8988T (cell line): ENCODE results near the gene ELK1.

Source experiments
- DNase-seq: peaks from one replicate; pipeline ENCODE4 v3.0.0; 2011

ELK1 gene

DNA sequence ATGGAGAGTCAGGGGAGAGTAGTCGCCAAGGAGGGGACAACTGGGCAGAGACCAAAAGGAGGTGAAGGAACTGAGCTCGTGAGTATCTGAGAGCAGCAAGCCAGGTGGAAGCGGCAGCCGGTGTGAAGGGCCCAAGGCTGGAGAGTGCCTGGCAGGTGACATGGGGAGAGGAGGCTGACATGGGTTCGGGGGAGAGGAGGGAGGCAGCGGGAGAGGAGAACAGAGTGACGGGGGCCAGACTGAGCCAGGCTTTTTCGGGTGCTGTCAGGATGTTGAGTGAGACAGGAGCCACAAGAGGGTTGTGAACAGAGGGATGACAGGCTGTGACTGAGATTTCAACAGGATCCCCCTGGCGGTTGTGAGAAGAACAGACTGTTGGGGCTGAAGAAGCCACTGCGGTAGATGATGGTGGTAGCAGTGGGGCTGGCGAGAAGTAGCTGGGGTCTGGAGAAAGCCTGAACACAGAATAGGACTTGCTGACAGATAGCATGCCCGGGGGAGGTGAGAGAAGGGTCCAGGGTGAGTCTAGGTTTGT lies 5.7 kb downstream of the ELK1 start:
- DNase-seq = no peak

- no peak for DNase-seq
Measured at GRCh38 chrX:47643926-47644325, 6.4 kb downstream of the ELK1 start.

- no peak for DNase-seq
Measured at GRCh38 chrX:47638816-47639215, 11.5 kb downstream of the ELK1 start.

GRCh38 chrX:47637546-47638195 lies 12.7 kb downstream of the ELK1 start:
- no peak for DNase-seq

- DNase-seq = no peak
Measured at GRCh38 chrX:47634871-47635575, 15.3 kb downstream of the ELK1 start.

- no peak for DNase-seq
Measured at GRCh38 chrX:47633689-47634590, 16.4 kb downstream of the ELK1 start.

GRCh38 chrX:47632666-47633065 lies 17.7 kb downstream of the ELK1 start:
- no peak for DNase-seq

DNA sequence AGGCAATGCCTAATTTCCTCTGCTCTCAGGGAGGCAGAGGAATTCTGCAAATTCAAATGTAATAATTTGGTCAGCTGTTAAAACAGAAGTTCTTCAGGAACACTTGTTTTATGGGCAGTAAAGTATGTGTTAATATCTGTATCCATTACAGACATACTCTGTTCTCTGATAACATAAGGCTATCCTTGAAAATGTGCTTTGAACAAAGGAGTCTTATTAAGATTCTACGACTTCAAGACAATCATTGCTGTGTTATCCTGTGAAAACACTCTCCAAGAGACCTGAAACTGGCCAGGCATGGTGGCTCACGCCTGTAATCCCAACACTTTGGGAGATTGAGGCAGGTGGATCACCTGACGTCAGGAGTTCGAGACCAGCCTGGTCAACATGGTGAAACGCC lies 18.7 kb downstream of the ELK1 start:
- no peak for DNase-seq

GRCh38 chrX:47629419-47630200 lies 20.8 kb downstream of the ELK1 start, which contains the start of gene CFP:
Gene CFP (minus strand): TSS chrX:47629930. CDS start chrX:47629844, 86 bp downstream.
- DNase-seq = no peak

DNA sequence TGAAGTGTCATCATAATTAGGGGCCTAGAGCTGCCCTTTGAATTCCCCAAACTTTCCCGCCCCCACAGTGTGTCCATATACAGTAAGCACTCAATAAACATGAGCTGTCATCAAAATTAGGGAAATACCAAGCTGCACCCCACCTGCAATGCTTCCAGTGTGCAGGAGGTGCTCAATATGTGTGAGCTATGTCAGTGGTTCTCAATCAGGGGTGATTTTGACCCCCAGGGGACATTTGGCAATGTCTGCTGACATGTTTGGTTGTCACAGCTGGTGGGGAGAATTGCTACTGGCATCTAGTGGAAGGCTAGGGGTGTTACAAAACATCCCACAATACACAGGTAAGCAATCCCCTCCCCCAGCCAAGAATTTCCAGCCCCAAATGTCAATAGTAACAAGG lies 21.4 kb downstream of the ELK1 start:
- no peak for DNase-seq

- DNase-seq = no peak
Measured at GRCh38 chrX:47625365-47625764, 25.0 kb downstream of the ELK1 start.

DNA sequence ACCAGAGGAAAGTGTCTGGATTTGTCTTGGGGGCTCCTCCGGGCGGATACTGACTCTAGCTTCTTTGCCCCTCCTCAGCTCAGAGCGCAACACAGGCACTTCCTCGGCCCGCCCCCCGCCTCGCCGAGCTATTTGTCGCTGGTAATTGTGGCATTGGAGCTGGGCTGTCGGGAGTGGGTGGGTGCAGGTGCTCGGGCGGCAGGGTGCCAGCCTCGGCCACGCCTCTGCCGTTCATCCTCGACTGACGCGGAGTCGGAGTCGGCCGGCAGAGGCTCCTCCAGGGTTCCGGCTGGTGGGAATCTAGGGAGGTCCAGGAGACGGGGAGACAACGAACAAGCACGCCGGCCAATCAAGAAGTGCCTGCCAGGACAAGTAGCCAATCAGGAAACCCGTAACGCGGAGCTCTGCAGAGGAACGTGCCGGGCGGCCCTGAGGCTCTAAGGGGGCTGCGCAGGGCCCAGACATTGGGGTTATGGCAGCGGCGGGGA lies 26.8 kb downstream of the ELK1 start:
- peak; percentile 93 for DNase-seq

DNA sequence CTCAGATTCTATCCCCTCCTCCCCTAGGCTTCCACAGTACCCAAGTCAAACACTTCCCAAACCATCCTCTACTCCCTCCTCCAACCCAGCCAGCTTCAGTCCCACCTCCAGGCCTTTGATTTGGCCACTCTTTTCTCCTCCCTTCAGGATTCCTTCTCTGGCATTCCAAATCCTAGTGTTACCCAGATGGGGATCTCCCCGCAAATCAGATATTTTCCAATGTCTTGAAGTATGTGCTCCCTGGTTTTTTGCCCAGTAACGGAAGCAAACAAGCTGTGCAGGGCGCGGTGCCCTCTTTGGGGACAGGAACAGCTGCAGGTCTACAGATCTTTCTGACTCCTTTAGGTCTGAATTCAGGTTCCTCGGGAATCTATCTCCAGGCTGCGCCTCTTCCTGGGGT lies 28.5 kb downstream of the ELK1 start:
- DNase-seq = no peak

GRCh38 chrX:47620303-47620685 lies 30.1 kb downstream of the ELK1 start:
- DNase-seq = no peak

- DNase-seq = no peak
Measured at GRCh38 chrX:47619486-47620302, 30.7 kb downstream of the ELK1 start, which contains the start of gene SYN1. Gene SYN1 (minus strand): TSS chrX:47619857. CDS start chrX:47619728, 129 bp downstream.

DNA sequence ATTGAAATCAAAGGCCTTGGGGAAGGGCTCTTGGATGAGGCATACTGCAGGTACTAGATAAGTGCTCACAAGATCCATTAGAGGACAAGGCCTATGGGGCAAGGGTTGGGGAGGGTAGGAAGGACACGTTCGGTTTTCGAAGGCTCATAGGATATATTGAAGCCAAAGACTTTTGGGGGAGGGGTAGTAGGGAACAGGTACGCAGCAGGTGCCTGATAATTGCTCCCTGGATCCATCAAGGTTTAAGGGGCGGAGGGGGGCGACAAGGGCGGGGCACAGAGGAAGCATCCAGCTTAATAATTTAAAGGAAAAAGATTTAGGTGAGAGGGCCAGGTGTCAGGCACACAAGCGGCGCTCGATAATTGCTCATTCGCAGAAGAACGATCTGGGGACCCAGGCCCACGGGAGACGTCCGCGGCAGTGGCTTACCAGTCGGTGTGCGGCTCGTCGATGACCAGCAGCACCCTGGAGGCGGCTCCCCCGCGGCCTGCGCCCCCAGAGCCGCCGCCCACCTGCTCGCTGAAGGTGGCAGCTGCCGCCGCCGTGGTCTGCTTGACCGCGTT lies 31.4 kb downstream of the ELK1 start:
- no peak for DNase-seq

GRCh38 chrX:47614618-47615017 lies 35.7 kb downstream of the ELK1 start:
- no peak for DNase-seq

- no peak for DNase-seq
Measured at GRCh38 chrX:47613082-47613481, 37.3 kb downstream of the ELK1 start.

DNA sequence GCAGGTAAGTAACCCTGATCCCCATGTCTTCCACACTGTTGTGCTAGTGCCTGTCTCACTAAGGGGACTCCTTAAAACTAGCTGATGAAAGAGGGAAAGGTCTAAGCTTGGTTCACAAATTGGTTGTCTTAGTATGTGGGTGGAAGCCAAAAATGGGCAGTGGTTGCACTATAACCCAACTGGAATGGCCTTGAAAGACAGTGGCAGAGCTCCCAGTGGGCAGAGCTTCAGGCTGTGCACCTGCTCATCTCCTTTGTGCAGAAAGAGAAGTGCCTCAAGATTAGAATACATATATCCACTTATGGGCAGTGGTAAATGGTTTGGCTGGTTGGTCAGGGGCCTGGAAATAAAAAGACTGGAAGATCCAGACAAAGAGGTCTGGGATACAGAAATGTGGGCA lies 37.9 kb downstream of the ELK1 start:
- DNase-seq = no peak

- DNase-seq = no peak
Measured at GRCh38 chrX:47611926-47612325, 38.4 kb downstream of the ELK1 start.

DNA sequence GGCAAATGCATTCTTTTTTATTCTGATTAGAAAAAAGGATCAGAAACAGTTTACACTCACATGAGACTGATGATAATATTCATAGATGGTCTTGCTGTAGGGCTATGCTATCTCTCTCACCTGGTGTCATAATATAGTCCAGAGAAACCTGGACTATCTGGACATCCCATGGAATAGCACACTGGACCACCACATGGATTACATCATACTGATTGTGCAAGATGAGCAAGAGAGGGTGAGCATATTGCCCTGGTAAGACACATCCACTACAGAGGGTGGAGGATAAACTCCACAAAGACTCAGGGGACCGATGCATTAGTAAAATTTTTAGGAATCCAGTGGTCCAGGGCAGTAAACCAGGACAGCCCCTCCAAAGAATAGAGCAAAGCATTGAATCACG lies 38.9 kb downstream of the ELK1 start:
- DNase-seq = no peak
